GM19099 (cell line): ENCODE results near the gene TACSTD2.

ENCODE experiments used
- POLR2A ChIP-seq: IDR thresholded peaks from 3 replicates; pipeline ENCODE4 v1.6.1; 2011; ENCODE audit warnings: low read depth; ENCODE audit not compliant: insufficient read length; ENCODE audit errors: extremely low read depth

The TACSTD2 gene

GRCh38 chr1:58576727-58577653 is at the start of gene TACSTD2:
TSS of gene TACSTD2 (minus strand) at chr1:58577252. CDS start at chr1:58577156, 96 bp downstream.
- TF ChIP-seq POLR2A, result no peak

GRCh38 chr1:58626293-58626692 is 49.2 kb upstream of the TACSTD2 start:
- no peak for TF ChIP-seq POLR2A

- TF ChIP-seq POLR2A, result no peak
Measured at GRCh38 chr1:58622571-58622970, 45.5 kb upstream of the TACSTD2 start.

- TF ChIP-seq POLR2A, result no peak
Measured at GRCh38 chr1:58621391-58621790, 44.3 kb upstream of the TACSTD2 start.

- no peak for TF ChIP-seq POLR2A
Measured at GRCh38 chr1:58620926-58621325, 43.9 kb upstream of the TACSTD2 start.

GRCh38 chr1:58620259-58620658 is 43.2 kb upstream of the TACSTD2 start:
- TF ChIP-seq POLR2A, result no peak

GRCh38 chr1:58619286-58620054 is 42.4 kb upstream of the TACSTD2 start:
- TF ChIP-seq POLR2A, result no peak

GRCh38 chr1:58618303-58618702 is 41.3 kb upstream of the TACSTD2 start:
- no peak for TF ChIP-seq POLR2A

GRCh38 chr1:58611861-58612385 is 34.9 kb upstream of the TACSTD2 start:
- no peak for TF ChIP-seq POLR2A

GRCh38 chr1:58608945-58609344 is 31.9 kb upstream of the TACSTD2 start:
- TF ChIP-seq POLR2A, result no peak

GRCh38 chr1:58608297-58608696 is 31.2 kb upstream of the TACSTD2 start:
- no peak for TF ChIP-seq POLR2A

GRCh38 chr1:58607391-58607790 is 30.3 kb upstream of the TACSTD2 start:
- no peak for TF ChIP-seq POLR2A

- TF ChIP-seq POLR2A, result no peak
Measured at GRCh38 chr1:58597996-58598395, 20.9 kb upstream of the TACSTD2 start.

GRCh38 chr1:58597076-58597475 is 20.0 kb upstream of the TACSTD2 start:
- TF ChIP-seq POLR2A, result no peak

GRCh38 chr1:58596631-58597052 is 19.6 kb upstream of the TACSTD2 start:
- TF ChIP-seq POLR2A, result no peak

- TF ChIP-seq POLR2A, result no peak
Measured at GRCh38 chr1:58594546-58594945, 17.5 kb upstream of the TACSTD2 start.

GRCh38 chr1:58592522-58593134 is 15.6 kb upstream of the TACSTD2 start:
- TF ChIP-seq POLR2A, result no peak
